Parathyroid adenoma (tissue), 2 donors: Measurements from ENCODE around the gene SPRED3.

Experiments used
- H2AFZ ChIP-seq: fragments of 300-600 bp; sonication (generic); one replicate; pipeline ENCODE4 v1.7.0; 2017; ENCODE audit warnings: antibody characterized with exemption, mild to moderate bottlenecking
- H3K27ac ChIP-seq: fragments of 300-600 bp; sonication (generic); one replicate; pipeline ENCODE4 v1.7.0; 2017
- H3K27me3 ChIP-seq: fragments of 300-600 bp; sonication (generic); one replicate; pipeline ENCODE4 v1.7.0; 2017; ENCODE audit warnings: low read length; ENCODE audit not compliant: control insufficient read depth, insufficient read depth
- H3K36me3 ChIP-seq: fragments of 300-600 bp; sonication (generic); one replicate; pipeline ENCODE4 v1.7.0; 2017; ENCODE audit warnings: low read length; ENCODE audit not compliant: control insufficient read depth, insufficient read depth
- H3K4me1 ChIP-seq: fragments of 300-600 bp; sonication (generic); one replicate; pipeline ENCODE4 v1.7.0; 2017; ENCODE audit warnings: control low read depth
- H3K4me2 ChIP-seq: fragments of 300-600 bp; sonication (generic); one replicate; pipeline ENCODE4 v1.7.0; 2017; ENCODE audit warnings: low read length
- H3K4me3 ChIP-seq: fragments of 300-600 bp; sonication (generic); one replicate; pipeline ENCODE4 v1.7.0; 2017; ENCODE audit warnings: low read depth, low read length
- H3K79me2 ChIP-seq: fragments of 300-600 bp; sonication (generic); one replicate; pipeline ENCODE4 v1.7.0; 2017; ENCODE audit warnings: control low read depth
- H3K9ac ChIP-seq: fragments of 300-600 bp; sonication (generic); one replicate; pipeline ENCODE4 v1.7.0; 2017; ENCODE audit warnings: mild to moderate bottlenecking
- H3K9me3 ChIP-seq: fragments of 300-600 bp; sonication (generic); one replicate; pipeline ENCODE4 v1.7.0; 2017; ENCODE audit warnings: low read length; ENCODE audit not compliant: control insufficient read depth
- TF ChIP-seq, protein P1 (sequence below): fragments of 300-600 bp; sonication (generic); IDR thresholded peaks from one replicate; pipeline ENCODE4 v1.7.0; 2017; ENCODE audit warnings: antibody characterized with exemption, mild to moderate bottlenecking
- donor health status: primary hyperparathyroidism.

SPRED3 gene

DNA sequence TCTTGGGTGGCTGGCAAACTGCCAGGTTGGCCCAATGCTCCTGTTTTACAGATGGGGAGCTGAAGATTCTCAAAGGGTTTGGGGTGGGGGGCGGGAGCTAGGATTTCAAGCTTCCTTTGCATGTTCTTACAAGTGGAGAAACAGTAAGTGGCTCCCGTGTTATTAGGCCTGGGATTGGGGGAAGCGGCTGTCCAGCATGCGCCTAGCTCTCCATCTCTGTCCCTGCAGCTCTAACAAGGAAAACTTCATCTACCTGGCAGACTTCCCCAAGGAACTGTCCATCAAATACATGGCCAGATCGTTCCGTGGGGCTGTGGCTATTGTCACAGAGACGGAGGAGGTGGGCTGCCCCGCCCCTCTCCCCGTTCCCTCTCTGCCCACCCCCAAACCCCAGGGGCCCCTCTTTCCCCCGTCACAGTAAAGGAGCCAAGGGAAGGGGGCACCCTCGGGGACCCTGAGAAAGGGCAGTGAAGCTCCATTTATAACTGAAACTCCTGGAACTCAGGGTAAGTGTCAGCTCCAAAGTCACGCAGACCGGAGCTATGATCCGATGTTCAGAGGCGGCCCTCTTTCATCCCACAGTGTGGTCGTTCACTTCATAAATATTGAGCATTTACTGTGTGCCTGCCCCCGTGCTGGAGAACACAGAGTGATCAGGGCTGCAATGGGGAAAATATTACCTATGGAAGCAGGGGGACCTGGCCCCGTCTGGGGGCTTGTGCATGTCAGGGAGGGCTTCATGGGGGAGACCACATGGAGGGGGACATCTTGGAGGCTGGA is 29.1 kb upstream of the SPRED3 start:
- Histone ChIP-seq H3K27ac (no peak overlapping the region), H3K4me3 (no peak overlapping the region), H3K9ac (no peak overlapping the region), H3K36me3 (no peaks in the 10 kb centered on the region), H3K4me1 (no peaks in the 10 kb centered on the region), H2AFZ (no peak overlapping the region), H3K4me2 (no peak overlapping the region), H3K9me3 (no peaks in the 10 kb centered on the region), H3K79me2 (no peaks in the 10 kb centered on the region), H3K27me3 (no peaks in the 10 kb centered on the region)
- TF ChIP-seq, protein P1, sequence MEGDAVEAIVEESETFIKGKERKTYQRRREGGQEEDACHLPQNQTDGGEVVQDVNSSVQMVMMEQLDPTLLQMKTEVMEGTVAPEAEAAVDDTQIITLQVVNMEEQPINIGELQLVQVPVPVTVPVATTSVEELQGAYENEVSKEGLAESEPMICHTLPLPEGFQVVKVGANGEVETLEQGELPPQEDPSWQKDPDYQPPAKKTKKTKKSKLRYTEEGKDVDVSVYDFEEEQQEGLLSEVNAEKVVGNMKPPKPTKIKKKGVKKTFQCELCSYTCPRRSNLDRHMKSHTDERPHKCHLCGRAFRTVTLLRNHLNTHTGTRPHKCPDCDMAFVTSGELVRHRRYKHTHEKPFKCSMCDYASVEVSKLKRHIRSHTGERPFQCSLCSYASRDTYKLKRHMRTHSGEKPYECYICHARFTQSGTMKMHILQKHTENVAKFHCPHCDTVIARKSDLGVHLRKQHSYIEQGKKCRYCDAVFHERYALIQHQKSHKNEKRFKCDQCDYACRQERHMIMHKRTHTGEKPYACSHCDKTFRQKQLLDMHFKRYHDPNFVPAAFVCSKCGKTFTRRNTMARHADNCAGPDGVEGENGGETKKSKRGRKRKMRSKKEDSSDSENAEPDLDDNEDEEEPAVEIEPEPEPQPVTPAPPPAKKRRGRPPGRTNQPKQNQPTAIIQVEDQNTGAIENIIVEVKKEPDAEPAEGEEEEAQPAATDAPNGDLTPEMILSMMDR = no peak

DNA sequence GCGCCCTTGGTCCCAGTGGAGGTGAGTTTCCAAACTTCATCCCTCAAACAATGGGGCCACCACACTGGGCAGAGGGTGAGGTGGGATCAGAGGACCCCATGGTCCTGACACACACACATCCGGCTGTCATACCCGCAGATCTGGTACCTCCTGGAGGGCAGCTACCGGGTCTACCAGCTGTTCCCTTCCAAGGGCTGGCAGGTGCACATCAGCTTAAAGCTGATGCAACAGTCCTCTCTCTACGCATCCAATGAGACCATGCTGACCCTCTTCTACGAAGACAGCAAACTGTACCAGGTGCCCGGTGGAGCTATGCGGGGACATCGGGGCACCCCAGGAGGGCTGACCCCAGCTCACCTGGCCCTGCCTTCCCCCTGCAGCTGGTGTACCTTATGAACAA is 28.1 kb upstream of the SPRED3 start:
- TF ChIP-seq, protein P1 = no peak
- no peaks in the 10 kb centered on the region for H3K4me1 ChIP-seq
- H3K9me3 ChIP-seq = no peaks in the 10 kb centered on the region
- H3K27ac ChIP-seq = no peak overlapping the region
- no peaks in the 10 kb centered on the region for H3K27me3 ChIP-seq
- no peak overlapping the region for H3K4me2 ChIP-seq
- H3K4me3 ChIP-seq = no peak overlapping the region
- no peak overlapping the region for H3K9ac ChIP-seq
- H2AFZ ChIP-seq = no peak overlapping the region
- no peaks in the 10 kb centered on the region for H3K79me2 ChIP-seq
- no peaks in the 10 kb centered on the region for H3K36me3 ChIP-seq

DNA sequence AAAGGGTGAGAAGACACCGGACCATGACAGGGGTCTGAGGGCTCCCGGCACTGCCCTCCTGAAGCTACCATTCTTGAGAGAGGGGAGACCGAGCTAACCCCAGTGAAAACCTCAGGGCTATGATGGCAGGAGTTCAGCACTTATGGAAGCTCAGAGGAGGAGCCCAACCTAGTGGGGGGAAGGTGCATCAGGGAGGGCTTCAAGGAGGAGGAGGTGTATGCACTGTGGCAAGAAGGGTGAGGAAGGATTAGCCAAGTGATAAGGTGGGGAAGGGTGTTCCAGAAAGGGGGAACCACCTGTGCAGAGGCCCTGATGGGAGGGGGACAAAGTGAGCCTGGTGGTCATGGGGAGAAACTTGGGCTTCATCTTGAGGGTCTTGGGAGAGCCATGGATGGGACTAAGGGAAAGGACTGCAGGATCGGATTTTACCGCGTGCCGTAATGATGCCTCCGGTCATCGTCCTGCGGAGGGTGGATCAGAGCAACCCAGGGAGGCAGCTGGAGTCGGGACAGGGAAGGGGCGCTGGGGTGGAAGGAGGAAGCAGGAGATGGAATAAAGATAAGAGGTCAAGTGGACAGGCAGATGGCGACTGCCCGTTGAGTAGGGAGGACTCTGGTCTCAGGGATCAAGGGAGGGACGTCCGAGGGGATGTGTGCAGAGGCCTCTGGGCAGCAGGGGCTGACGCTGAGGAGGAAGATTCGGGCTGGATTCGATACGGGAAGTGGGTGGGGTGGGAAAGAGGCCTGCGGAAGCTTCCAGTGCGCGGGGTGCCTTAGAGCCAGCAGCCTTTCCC is 27.5 kb upstream of the SPRED3 start:
- H3K27me3 ChIP-seq = no peaks in the 10 kb centered on the region
- no peaks in the 10 kb centered on the region for H3K79me2 ChIP-seq
- H3K4me1 ChIP-seq = no peaks in the 10 kb centered on the region
- no peaks in the 10 kb centered on the region for H3K9me3 ChIP-seq
- peak overlapping the region; percentile 100 for H3K4me2 ChIP-seq
- peak overlapping the region; percentile 97 for H2AFZ ChIP-seq
- no peak overlapping the region for H3K9ac ChIP-seq
- peak overlapping the region; percentile 78 for H3K4me3 ChIP-seq
- TF ChIP-seq, protein P1 = no peak
- no peak overlapping the region for H3K27ac ChIP-seq
- H3K36me3 ChIP-seq = no peaks in the 10 kb centered on the region

DNA sequence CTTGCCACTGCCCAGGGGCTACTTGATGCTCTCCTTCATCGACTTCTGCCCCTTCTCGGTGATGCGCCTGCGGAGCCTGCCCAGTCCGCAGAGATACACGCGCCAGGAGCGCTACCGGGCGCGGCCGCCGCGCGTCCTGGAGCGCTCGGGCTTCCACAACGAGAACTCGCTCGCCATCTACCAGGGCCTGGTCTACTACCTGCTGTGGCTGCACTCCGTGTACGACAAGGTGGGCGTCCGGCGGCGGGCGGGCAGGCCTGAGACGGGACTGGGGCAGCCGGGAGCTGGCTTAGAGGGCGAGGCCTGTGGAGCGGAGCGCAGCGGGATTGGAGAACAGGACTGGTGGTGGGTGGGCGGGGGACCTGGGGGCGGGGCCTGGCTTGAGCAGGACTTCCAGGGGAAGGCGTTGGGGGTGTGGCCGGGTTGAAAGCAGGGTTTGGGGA is 26.8 kb upstream of the SPRED3 start:
- Histone ChIP-seq H3K27me3 (no peaks in the 10 kb centered on the region), H3K9me3 (no peaks in the 10 kb centered on the region), H3K4me3 (peak overlapping the region; percentile 78), H3K4me2 (peak overlapping the region; percentile 100), H3K27ac (peak overlapping the region; percentile 70), H2AFZ (peak overlapping the region; percentile 97), H3K36me3 (no peaks in the 10 kb centered on the region), H3K79me2 (no peaks in the 10 kb centered on the region), H3K9ac (no peak overlapping the region), H3K4me1 (no peaks in the 10 kb centered on the region)
- TF ChIP-seq, protein P1 = no peak
